Skeletal muscle satellite cell (primary cell): ENCODE data around the gene CCDC188.
A peak's percentile ranks its signal among the peaks of the same experiment; 100 is the strongest.

Experiments used
- H3K27me3 ChIP-seq: 2 replicates; pipeline ENCODE4 v1.7.0; 2013; ENCODE audit warnings: low read length; ENCODE audit not compliant: control insufficient read depth, insufficient read depth
- H3K36me3 ChIP-seq: 2 replicates; pipeline ENCODE4 v1.7.0; 2013; ENCODE audit warnings: mild to moderate bottlenecking, control low read depth, low read length; ENCODE audit not compliant: insufficient read depth
- H3K4me1 ChIP-seq: 2 replicates; pipeline ENCODE4 v1.7.0; 2013; ENCODE audit warnings: low read length; ENCODE audit not compliant: control insufficient read depth, insufficient read depth
- H3K4me2 ChIP-seq: 2 replicates; pipeline ENCODE4 v1.7.0; 2013; ENCODE audit warnings: mild to moderate bottlenecking, low read length
- H3K4me3 ChIP-seq: 2 replicates; pipeline ENCODE4 v1.7.0; 2013; ENCODE audit warnings: low read length
- H3K9ac ChIP-seq: 2 replicates; pipeline ENCODE4 v1.7.0; 2013; ENCODE audit warnings: mild to moderate bottlenecking, low read depth, low read length, moderate library complexity
- H3K9me3 ChIP-seq: replicated peaks from 2 replicates; pipeline ENCODE4 v1.7.0; 2013; ENCODE audit warnings: mild to moderate bottlenecking, control low read depth, low read length

Gene CCDC188

DNA sequence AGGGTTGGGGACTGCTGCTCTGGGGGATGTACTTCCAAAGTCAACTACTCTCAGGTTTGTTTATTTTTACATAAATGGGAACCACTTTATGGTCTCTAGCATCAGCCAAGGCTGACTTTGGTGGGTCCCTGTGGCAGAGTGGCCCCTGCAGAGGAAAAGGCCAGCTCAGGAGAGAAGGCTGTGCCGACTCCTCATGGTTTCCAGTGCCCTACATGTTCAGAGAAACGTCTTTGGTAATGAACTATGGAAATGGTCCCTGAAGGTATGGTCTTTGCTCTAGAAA is 22.3 kb downstream of the CCDC188 start:
- Histone ChIP-seq H3K27me3 (no peaks in the 10 kb centered on the region), H3K9ac (no peak overlapping the region), H3K4me2 (no peak overlapping the region), H3K9me3 (no peaks in the 10 kb centered on the region), H3K36me3 (peaks cover 41% of the 10 kb centered on the region), H3K4me3 (no peak overlapping the region), H3K4me1 (peaks cover 14% of the 10 kb centered on the region)

DNA sequence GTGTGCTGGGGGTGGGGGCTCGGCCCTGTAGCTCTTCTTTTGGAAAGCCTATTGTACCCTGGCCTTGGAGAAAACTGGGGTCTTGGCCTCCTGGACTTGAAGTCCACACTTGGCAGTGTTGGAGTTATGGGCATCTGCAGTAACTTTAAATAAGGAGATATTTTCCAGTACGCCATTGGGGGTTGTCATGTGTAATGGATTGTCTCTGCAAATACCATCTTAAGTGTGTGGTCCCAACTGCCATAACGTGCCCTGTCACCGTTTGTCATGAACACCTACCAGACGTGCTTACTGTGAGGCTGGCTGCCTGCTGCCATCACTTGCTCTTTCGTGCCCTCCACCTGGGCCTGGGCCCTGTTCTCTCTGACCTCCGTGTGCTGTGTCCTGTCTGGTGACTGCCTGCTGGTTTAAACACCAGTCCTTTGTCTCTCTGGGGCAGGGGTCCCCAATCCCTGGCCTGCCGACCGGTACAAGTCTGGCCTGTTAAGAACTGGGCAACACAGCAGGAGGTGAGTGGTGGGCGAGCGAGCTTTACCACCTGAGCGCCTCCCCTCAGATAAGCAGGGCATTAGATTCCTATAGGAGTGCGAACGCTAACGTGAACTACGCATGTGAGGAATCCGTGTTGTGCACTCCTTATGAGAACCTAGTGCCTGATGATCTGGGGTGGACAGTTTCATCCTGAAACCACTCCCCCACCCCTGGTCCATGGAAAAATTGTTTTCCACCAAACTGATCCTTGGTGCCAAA is 22.8 kb downstream of the CCDC188 start:
- Histone ChIP-seq H3K27me3 (no peaks in the 10 kb centered on the region), H3K9ac (no peak overlapping the region), H3K4me2 (no peak overlapping the region), H3K4me3 (no peak overlapping the region), H3K36me3 (peaks cover 41% of the 10 kb centered on the region), H3K4me1 (peaks cover 9% of the 10 kb centered on the region), H3K9me3 (no peaks in the 10 kb centered on the region)

DNA sequence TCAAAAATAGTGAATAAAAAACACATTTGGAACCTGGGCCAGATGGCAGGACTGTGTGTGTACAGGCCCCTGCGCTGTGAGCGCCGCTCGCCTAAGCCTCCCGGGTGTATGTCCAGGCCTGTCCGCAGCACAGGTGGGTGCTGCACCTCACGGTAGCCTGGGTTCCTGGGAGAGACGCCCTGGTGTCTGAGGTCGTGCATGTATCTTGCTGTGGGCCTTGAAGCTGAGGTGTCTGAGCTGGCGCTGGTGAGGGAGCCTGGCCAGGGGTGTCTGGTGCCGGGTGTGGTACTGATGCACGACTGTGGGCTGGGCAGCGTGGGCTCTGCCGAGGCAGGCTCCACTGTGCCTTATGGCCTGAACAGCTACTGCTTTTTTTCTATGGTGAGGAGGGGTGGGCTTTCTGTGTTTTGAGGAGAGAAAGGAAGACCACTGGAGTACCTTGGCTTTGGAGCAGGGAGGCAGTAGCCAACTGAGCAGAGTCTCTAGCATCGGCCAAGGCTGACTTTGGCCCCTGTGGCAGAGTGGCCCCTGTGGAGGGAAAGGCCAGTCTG is 23.5 kb downstream of the CCDC188 start:
- Histone ChIP-seq H3K9ac (no peak overlapping the region), H3K27me3 (no peaks in the 10 kb centered on the region), H3K4me2 (no peak overlapping the region), H3K4me3 (no peak overlapping the region), H3K9me3 (no peaks in the 10 kb centered on the region), H3K4me1 (peaks cover 3% of the 10 kb centered on the region), H3K36me3 (peaks cover 43% of the 10 kb centered on the region)

DNA sequence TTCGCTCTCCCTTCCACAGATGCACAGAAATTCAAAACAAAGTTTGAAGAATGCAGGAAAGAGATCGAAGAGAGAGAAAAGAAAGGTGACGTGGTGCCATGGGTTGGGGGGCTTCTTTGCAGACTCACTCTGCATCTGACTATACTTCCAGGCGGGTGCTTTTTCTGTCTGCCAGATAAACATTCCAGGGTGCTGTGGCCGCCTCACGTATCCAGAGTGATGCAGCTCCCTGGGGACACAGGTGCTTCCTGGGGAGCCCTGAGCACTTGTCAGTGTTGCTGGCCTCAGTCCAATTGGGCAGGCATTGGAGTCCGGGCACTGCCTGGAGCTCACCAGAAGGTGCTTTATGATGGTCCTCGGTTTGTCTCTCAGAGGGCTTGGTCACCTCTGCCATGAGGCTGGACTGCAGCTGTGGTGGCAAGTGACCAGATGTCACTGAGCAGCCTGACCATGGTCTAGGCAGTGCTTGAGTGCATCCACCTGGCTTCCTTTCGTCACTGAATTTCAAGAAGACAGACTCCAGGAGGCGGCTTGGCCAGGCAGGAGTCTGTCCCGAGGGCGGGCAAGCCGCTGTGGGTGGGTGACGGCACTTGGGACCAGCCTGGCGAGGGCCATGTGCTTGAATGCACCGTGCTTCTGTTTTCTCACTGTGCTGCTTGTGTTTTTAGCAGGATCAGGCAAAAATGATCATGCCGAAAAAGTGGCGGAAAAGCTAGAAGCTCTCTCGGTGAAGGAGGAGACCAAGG is 24.4 kb downstream of the CCDC188 start:
- Histone ChIP-seq H3K9me3 (no peaks in the 10 kb centered on the region), H3K36me3 (peaks cover 52% of the 10 kb centered on the region), H3K27me3 (no peaks in the 10 kb centered on the region), H3K4me2 (no peak overlapping the region), H3K4me1 (peaks cover 3% of the 10 kb centered on the region), H3K9ac (no peak overlapping the region), H3K4me3 (no peak overlapping the region)

DNA sequence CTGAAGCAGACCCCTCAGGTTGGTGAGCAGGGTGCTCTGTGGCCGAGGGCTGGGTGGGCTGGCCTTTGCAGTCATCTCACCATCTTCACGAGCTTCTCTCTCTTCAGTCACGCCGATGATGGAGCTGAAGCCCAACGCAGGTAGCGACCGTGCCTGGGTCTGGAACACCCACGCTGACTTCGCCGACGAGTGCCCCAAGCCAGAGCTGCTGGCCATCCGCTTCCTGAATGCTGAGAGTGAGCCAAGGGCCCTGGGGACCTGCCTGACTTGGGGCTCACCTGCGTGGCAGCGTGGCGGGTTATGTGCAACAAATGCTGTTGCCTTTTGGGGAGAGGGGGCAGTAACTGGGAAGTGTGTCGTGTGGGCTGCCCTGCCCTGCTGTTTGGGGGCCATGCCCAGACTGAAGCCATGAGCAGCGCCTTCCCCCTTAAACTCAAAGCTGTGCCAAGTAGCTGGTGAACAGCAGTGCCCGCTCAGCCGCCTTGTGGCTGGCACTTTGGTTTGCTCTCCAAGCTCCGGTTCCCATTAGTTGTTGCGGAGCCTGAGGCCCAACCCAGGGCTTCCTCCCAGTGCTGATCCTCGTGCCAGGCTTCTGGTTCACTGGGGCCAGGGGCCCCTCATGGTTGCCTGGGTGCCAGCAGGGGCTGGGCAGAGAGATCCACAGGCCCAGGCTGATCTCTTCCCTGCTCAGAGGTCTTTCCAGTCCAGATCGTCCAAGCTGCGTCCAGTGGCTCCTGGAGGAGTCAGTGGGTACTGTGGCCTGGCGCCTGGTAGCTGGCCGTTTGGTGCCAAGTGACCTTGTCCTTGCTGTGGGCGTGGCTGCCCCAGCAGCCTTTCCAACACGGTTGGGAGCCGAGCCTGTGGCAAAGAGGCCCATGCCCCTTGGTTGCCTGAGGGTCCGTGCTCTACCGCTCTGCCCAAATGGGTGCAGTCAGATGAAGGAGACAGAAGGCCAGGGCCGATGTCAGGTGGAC is 25.4 kb downstream of the CCDC188 start:
- peaks cover 58% of the 10 kb centered on the region for H3K36me3 ChIP-seq
- H3K4me3 ChIP-seq = no peak overlapping the region

DNA sequence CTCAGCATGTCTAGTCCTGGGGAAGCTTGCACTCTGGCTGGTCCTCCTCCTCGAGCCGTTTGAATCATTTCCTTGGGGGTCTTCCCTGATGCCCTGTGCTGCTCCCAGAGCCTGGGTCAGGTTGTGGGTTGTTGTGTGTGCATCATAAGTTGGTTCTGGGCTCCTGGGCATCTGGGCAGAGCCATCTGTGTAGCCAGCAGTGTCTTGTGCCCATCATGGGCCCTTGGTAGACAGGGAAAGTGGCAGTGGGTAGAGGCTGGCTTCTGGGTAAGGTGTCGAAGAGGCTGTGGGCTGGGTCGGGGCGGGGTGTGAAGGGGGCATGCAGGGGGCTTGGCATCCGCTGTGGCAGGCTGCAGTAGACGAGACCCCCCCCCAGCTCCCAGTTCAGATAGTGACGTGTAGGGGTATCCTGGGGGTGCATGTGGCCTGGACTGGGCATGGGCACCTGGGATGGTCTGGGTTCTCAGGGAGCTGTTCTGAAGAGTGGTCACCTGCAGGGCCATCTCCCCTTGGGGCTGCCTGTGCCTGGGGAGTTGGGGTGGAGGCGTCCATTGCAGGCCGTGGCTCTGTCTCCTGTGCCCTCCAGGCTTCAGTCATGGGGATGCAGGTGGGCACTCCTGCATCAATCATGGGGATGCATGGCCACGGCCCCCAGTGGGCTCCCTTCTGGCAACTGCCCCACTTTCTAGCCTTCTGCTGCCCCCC is 26.6 kb downstream of the CCDC188 start:
- Histone ChIP-seq H3K9ac (no peak overlapping the region), H3K36me3 (peaks cover 70% of the 10 kb centered on the region), H3K4me2 (no peak overlapping the region), H3K4me1 (peaks cover 1% of the 10 kb centered on the region), H3K27me3 (no peaks in the 10 kb centered on the region), H3K4me3 (no peak overlapping the region), H3K9me3 (no peaks in the 10 kb centered on the region)

More for the DNA sequence above, 25.4 kb downstream of the CCDC188 start:
- H3K27me3 ChIP-seq = no peaks in the 10 kb centered on the region
- no peak overlapping the region for H3K9ac ChIP-seq
- H3K4me2 ChIP-seq = no peak overlapping the region
- H3K9me3 ChIP-seq = no peaks in the 10 kb centered on the region
- no peaks in the 10 kb centered on the region for H3K4me1 ChIP-seq

DNA sequence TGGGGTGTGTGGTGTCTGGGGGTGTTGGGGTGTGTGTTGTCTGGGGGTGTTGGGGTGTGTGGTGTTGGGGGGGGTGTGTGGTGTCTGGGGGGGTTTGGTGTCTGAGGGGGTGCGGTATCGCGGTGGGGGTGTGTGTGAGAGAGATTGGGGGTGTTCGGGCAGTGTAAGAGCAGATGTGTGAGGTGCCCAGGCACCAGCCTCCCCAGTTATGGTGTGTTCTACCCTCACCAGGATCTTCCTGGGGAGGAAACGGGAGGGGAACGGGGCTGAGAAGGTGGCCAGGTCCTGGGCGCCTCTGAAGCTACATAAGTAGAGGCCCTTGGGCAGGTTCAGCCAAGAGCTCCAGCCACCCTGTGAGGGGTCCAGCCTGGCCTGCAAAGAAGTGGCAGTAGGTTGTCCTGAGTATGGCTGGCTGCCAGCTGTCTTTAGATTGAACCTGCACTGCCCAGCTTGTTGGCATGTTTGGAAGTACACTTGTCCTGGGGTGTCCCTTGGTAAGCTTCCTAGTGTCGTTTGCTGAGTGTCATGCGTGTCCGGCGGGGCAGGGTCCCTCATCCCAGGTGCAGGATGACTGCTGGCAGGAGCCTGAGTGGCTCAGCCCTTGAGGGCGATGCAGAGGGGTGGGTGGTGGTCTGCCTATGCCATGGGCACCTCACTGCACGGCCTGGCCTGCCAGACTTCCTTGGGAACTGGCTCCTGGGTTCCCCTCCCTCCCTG is 27.3 kb downstream of the CCDC188 start:
- H3K27me3 ChIP-seq = no peaks in the 10 kb centered on the region
- H3K9ac ChIP-seq = no peak overlapping the region
- H3K4me2 ChIP-seq = no peak overlapping the region
- H3K9me3 ChIP-seq = no peaks in the 10 kb centered on the region
- no peak overlapping the region for H3K4me3 ChIP-seq
- peaks cover 8% of the 10 kb centered on the region for H3K4me1 ChIP-seq
- H3K36me3 ChIP-seq = peaks cover 73% of the 10 kb centered on the region

DNA sequence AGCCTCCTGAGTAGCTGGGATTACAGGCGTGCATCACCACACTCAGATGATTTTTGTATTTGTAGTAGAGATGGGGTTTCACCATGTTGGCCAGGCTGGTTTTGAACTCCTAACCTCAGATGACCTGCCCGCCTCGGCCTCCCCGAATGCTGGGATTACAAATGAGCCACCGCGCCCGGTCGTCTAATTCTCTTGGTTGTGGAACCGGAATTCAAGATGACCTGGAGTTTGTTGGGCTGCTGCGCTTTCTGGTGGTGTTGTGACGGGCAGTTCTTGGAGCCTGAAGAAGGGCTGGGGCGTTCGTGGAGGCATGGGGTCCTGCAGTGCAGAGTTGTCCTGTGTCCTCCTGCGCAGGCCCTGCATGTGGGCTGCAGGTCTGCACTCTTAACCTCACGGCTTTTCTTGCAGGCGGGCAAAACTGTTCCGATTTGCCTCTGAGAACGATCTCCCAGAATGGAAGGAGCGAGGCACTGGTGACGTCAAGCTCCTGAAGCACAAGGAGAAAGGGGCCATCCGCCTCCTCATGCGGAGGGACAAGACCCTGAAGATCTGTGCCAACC is 28.9 kb downstream of the CCDC188 start:
- Histone ChIP-seq H3K9me3 (no peaks in the 10 kb centered on the region), H3K4me2 (no peak overlapping the region), H3K4me1 (peaks cover 11% of the 10 kb centered on the region), H3K9ac (no peak overlapping the region), H3K4me3 (no peak overlapping the region), H3K27me3 (no peaks in the 10 kb centered on the region), H3K36me3 (peaks cover 62% of the 10 kb centered on the region)

DNA sequence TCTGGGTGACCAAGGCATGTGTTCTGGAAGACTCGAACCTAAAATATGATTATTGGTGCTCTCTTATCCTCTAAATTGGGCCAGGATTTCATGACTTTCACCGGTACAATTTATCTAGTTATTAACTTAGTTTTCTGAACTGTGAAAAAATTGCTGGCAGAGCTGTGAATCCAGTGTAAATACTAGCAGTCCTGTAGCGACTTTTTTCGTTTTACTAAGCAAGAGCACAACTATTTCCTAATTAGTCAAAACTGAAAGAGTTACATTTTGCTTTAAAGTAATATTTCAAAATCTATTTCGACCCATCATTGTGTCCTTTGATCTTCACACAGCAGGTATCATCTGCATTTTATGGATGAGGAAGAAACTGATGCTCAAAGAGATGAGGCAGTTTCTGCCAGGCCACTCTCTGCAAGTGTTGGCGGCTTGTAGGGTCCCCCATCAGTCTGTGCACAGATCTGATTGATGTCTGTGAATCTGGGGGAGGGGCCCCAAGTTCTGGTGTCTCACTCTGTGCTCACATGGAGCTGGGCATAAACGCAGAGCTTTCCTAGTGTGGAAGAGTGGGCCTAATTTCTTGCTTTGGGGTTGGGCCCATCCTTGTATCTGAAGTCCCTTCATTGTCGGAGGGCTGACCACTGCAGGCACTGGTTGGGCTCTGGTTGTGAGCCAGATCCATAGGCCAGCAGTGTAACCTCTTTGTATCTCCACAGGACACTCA is 32.4 kb downstream of the CCDC188 start:
- Histone ChIP-seq H3K9me3 (no peaks in the 10 kb centered on the region), H3K9ac (peak overlapping the region; percentile 82), H3K4me1 (peaks cover 27% of the 10 kb centered on the region), H3K36me3 (peaks cover 55% of the 10 kb centered on the region), H3K4me2 (peak overlapping the region; percentile 94), H3K4me3 (peak overlapping the region; percentile 94), H3K27me3 (no peaks in the 10 kb centered on the region)
